SK-N-SH (cell line): Measurements from ENCODE around the gene CRIP2. TPM values are rescaled to one million over a fixed set of nuclear protein-coding genes. Genes with fewer than 3 reads are reported as not detected.

Experiments used
- CTCF ChIA-PET: fragments of 300-600, 350-600 bp; formaldehyde crosslinking; extraction: SDS; loops from one replicate; lab custom pipeline; 2021; lab: Yijun Ruan, JAX
- POLR2A ChIA-PET: fragments of 350-600 bp; sonication (Branson Sonifier 250); formaldehyde crosslinking; extraction: SDS; loops from one replicate; lab custom pipeline; 2020; ENCODE audit warnings: antibody characterized with exemption, inconsistent platforms; lab: Yijun Ruan, JAX
- DNase-seq: peaks from one replicate; pipeline ENCODE4 v3.0.0; 2012
- H2AFZ ChIP-seq: fragments of 200-600 bp; sonication (generic); 2 replicates; pipeline ENCODE4 v1.8.1; 2016; ENCODE audit warnings: antibody characterized with exemption, mild to moderate bottlenecking, low read depth
- H3F3A ChIP-seq: fragments of 200-600 bp; sonication (generic); replicated peaks from 2 replicates; pipeline ENCODE3; 2016; ENCODE audit warnings: antibody characterized with exemption, mild to moderate bottlenecking; ENCODE audit not compliant: insufficient read depth
- H3K27ac ChIP-seq, 2 experiments: fragments of 200-500 bp in 1 of 2; fragments of 200-600 bp in 1 of 2; sonication (Bioruptor generic) in 1 of 2; sonication (generic), shearing (Covaris generic) in 1 of 2; 2 replicates each; pipeline versions ENCODE4 v1.5.1 to v1.6.1; 2014 to 2016; ENCODE audit warnings: low read depth in 2 of 2, inconsistent platforms in 1 of 2, low read length in 1 of 2, mild to moderate bottlenecking in 1 of 2, mixed read lengths in 1 of 2
- H3K27me3 ChIP-seq: fragments of 200-600 bp; sonication (generic), shearing (Covaris generic); 2 replicates; pipeline ENCODE4 v1.6.1; 2016; ENCODE audit warnings: mixed run types; ENCODE audit not compliant: insufficient read depth
- H3K36me3 ChIP-seq, 2 experiments: fragments of 200-500 bp in 1 of 2; fragments of 200-600 bp in 1 of 2; sonication (Bioruptor generic) in 1 of 2; sonication (generic) in 1 of 2; replicated peaks in 1 of 2; 2 replicates each; pipeline versions ENCODE3 to v1.5.1; 2014 to 2016; ENCODE audit warnings: low read length in 1 of 2, mild to moderate bottlenecking in 1 of 2; ENCODE audit not compliant: insufficient read depth in 2 of 2, control insufficient read depth in 1 of 2
- H3K4me1 ChIP-seq, 2 experiments: fragments of 200-500 bp in 1 of 2; fragments of 200-600 bp in 1 of 2; sonication (Bioruptor generic) in 1 of 2; sonication (generic), shearing (Covaris generic) in 1 of 2; 2 replicates each; pipeline versions ENCODE4 v1.5.1 to v1.6.1; 2014 to 2016; ENCODE audit warnings: low read depth in 1 of 2, low read length in 1 of 2, mixed run types in 1 of 2; ENCODE audit not compliant: insufficient read depth in 2 of 2, control insufficient read depth in 1 of 2
- H3K4me2 ChIP-seq: fragments of 200-600 bp; sonication (generic), shearing (Covaris generic); 2 replicates; pipeline ENCODE4 v1.6.1; 2017; ENCODE audit warnings: mixed run types
- H3K4me3 ChIP-seq, 2 experiments: fragments of 200-500 bp in 1 of 2; fragments of 200-600 bp in 1 of 2; sonication (Bioruptor generic) in 1 of 2; sonication (generic), shearing (Covaris generic) in 1 of 2; 2 replicates each; pipeline versions ENCODE4 v1.5.1 to v1.8.1; 2014 to 2016; ENCODE audit warnings: low read depth in 2 of 2, inconsistent platforms in 1 of 2, low read length in 1 of 2, mild to moderate bottlenecking in 1 of 2, mixed read lengths in 1 of 2, moderate library complexity in 1 of 2
- H3K79me2 ChIP-seq: fragments of 200-600 bp; sonication (generic); 2 replicates; pipeline ENCODE4 v1.8.1; 2017; ENCODE audit warnings: mild to moderate bottlenecking; ENCODE audit not compliant: insufficient read depth
- H3K9ac ChIP-seq: fragments of 200-600 bp; sonication (generic); 2 replicates; pipeline ENCODE4 v1.6.1; 2017; ENCODE audit warnings: mixed run types
- H3K9me2 ChIP-seq: fragments of 200-600 bp; sonication (generic); 2 replicates; pipeline ENCODE4 v1.6.1; 2017; ENCODE audit warnings: mixed run types
- H3K9me3 ChIP-seq: fragments of 200-600 bp; sonication (generic); 2 replicates; pipeline ENCODE4 v1.6.1; 2017; ENCODE audit warnings: mixed run types, mild to moderate bottlenecking, moderate library complexity
- H4K20me1 ChIP-seq: fragments of 200-600 bp; sonication (generic); 2 replicates; pipeline ENCODE4 v1.6.1; 2017; ENCODE audit warnings: mild to moderate bottlenecking, mixed run types; ENCODE audit not compliant: insufficient read depth
- EZH2phosphoT487 ChIP-seq: fragments of 200-600 bp; sonication (generic); IDR thresholded peaks from 2 replicates; pipeline ENCODE4 v1.6.1; 2017; ENCODE audit warnings: low read depth, mixed run types, mild to moderate bottlenecking, antibody characterized with exemption, moderate library complexity, borderline replicate concordance
- FOSL2 ChIP-seq: IDR thresholded peaks from 2 replicates; pipeline ENCODE4 v1.4.0; 2012; ENCODE audit warnings: low read depth, mild to moderate bottlenecking, moderate library complexity, borderline replicate concordance
- FOXM1 ChIP-seq: IDR thresholded peaks from 2 replicates; pipeline ENCODE4 v1.4.0; 2012; ENCODE audit warnings: low read depth, mild to moderate bottlenecking
- GABPA ChIP-seq: IDR thresholded peaks from 2 replicates; pipeline ENCODE4 v1.4.0; 2012; ENCODE audit warnings: low read depth, mild to moderate bottlenecking
- GATA2 ChIP-seq: sonication (generic); formaldehyde crosslinking; IDR thresholded peaks from 2 replicates; pipeline ENCODE4 v1.5.0; 2020; ENCODE audit warnings: mild to moderate bottlenecking, missing genetic modification reagents
- IRF3 ChIP-seq: fragments of 150-350 bp; IDR thresholded peaks from 2 replicates; pipeline ENCODE4 v1.6.1; 2016; ENCODE audit warnings: mild to moderate bottlenecking, low read depth, low read length
- MEF2A ChIP-seq: IDR thresholded peaks from 2 replicates; pipeline ENCODE4 v1.4.0; 2012; ENCODE audit warnings: low read depth, borderline replicate concordance
- NFIC ChIP-seq: IDR thresholded peaks from 2 replicates; pipeline ENCODE4 v1.4.0; 2012; ENCODE audit warnings: borderline replicate concordance
- POLR2AphosphoS5 ChIP-seq: IDR thresholded peaks from 2 replicates; pipeline ENCODE4 v1.6.1; 2012; ENCODE audit warnings: low read depth, low read length
- RAD21 ChIP-seq: IDR thresholded peaks from 2 replicates; pipeline ENCODE4 v1.6.1; 2012; ENCODE audit warnings: mild to moderate bottlenecking, low read length
- REST ChIP-seq: IDR thresholded peaks from 2 replicates; pipeline ENCODE4 v1.6.1; 2012; ENCODE audit warnings: mild to moderate bottlenecking, low read depth, low read length, moderate library complexity
- RFX5 ChIP-seq: IDR thresholded peaks from 2 replicates; pipeline ENCODE4 v1.6.1; 2012; ENCODE audit warnings: mild to moderate bottlenecking, improper control_type of control experiment, low read length
- TCF12 ChIP-seq: IDR thresholded peaks from 2 replicates; pipeline ENCODE4 v1.4.0; 2012
- USF1 ChIP-seq: IDR thresholded peaks from 2 replicates; pipeline ENCODE4 v1.4.0; 2012; ENCODE audit warnings: low read depth, borderline replicate concordance
- YY1 ChIP-seq: IDR thresholded peaks from 2 replicates; pipeline ENCODE4 v1.4.0; 2012; ENCODE audit warnings: low read depth, mild to moderate bottlenecking
- WGBS: methylation state at CpG from one replicate; pipeline ENCODE4 v1.1.6; 2017; ENCODE audit warnings: low lambda C conversion rate; 5-methylcytosine and 5-hydroxymethylcytosine counted together
- polyA plus RNA-seq, 3 experiments: library from polyadenylated mRNA; depleted of rRNA; stranded (reverse); fragments of >200 nt; gene quantifications; 2 replicates each; pipeline ENCODE4 v1.2.3, GENCODE V29; 2012

Gene CRIP2
- polyA plus RNA-seq, 1 of the 3 experiments (the other 2 are of a cell fraction): 335 TPM

GRCh38 chr14:105455766-105456660 is 18.6 kb upstream of the CRIP2 start:
- ChIA-PET POLR2A (interaction anchor here (0.6 to 1.2 kb wide), 3 partner anchors 7 to 21 kb away, joined by 3 read pairs; no protein-coding TSS in a partner anchor), CTCF (interaction anchor here (1.1 to 5.8 kb wide), 7 partner anchors 8 to 34 kb away, joined by 4 to 25 read pairs (median 8); no protein-coding TSS in a partner anchor)
- no peak overlapping the region for H3K4me3 ChIP-seq
- H3K79me2 ChIP-seq: no peaks in the 10 kb centered on the region; the same call in 1 of the 2 replicates
- no peak overlapping the region for H3K4me2 ChIP-seq
- H2AFZ ChIP-seq: no peak overlapping the region
- no peak overlapping the region for H3K9ac ChIP-seq
- H3K27me3 ChIP-seq: no peaks in the 10 kb centered on the region
- TF ChIP-seq EZH2phosphoT487 (no peak), MEF2A (no peak), USF1 (no peak), NFIC (no peak), YY1 (no peak), RFX5 (no peak), GATA2 (no peak), TCF12 (no peak), FOXM1 (no peak)
- WGBS: 74% methylated on average over 7 of the region's 22 CpGs
- H3K9me2 ChIP-seq: no peaks in the 10 kb centered on the region
- no peak for DNase-seq
- peaks cover 16 to 63% of the 10 kb centered on the region in 2 experiments for H3K36me3 ChIP-seq
- no peaks in the 10 kb centered on the region for H3F3A ChIP-seq
- H3K4me1 ChIP-seq: peaks cover 0 to 13% of the 10 kb centered on the region in 2 experiments; a peak in 1 of 4 replicates
- H3K27ac ChIP-seq: no peak overlapping the region
- H4K20me1 ChIP-seq: no peaks in the 10 kb centered on the region
- no peaks in the 10 kb centered on the region for H3K9me3 ChIP-seq

GRCh38 chr14:105456736-105457617 is 17.6 kb upstream of the CRIP2 start:
- Histone ChIP-seq H3K27ac (no peak overlapping the region; a peak in 1 of 4 replicates), H3K4me2 (no peak overlapping the region), H3F3A (no peaks in the 10 kb centered on the region), H4K20me1 (no peaks in the 10 kb centered on the region), H3K36me3 (peaks cover 15 to 67% of the 10 kb centered on the region in 2 experiments), H3K4me1 (peaks cover 0 to 7% of the 10 kb centered on the region in 2 experiments; a peak in 1 of 4 replicates), H3K9me3 (no peaks in the 10 kb centered on the region), H3K79me2 (no peaks in the 10 kb centered on the region; the same call in 1 of the 2 replicates), H2AFZ (no peak overlapping the region), H3K9me2 (no peaks in the 10 kb centered on the region), H3K27me3 (no peaks in the 10 kb centered on the region), H3K9ac (no peak overlapping the region), H3K4me3 (no peak overlapping the region)
- 92% methylated on average over 14 of the region's 22 CpGs for WGBS
- TF ChIP-seq POLR2AphosphoS5: no peak
- no peak for TF ChIP-seq IRF3
- no peak for TF ChIP-seq GATA2
- no peak for TF ChIP-seq NFIC
- no peak for TF ChIP-seq GABPA
- no peak for TF ChIP-seq REST
- TF ChIP-seq FOSL2: no peak
- TF ChIP-seq RAD21: no peak
- TF ChIP-seq USF1: no peak
- no peak for TF ChIP-seq YY1
- ChIA-PET CTCF (interaction anchor here (1.1 to 3.7 kb wide), 6 partner anchors 9 to 33 kb away, joined by 4 to 13 read pairs (median 8); no protein-coding TSS in a partner anchor), POLR2A (interaction anchor here (1.0 to 1.2 kb wide), 2 partner anchors 14 to 20 kb away, joined by 3 read pairs; no protein-coding TSS in a partner anchor)
- DNase-seq: no peak
